ENCODE results near the gene EMD. TPM values are rescaled to one million over a fixed set of nuclear protein-coding genes. Genes with fewer than 3 reads are reported as not detected.
A peak's percentile ranks its signal among the peaks of the same experiment; 100 is the strongest.

Gene EMD
- total and polyA plus RNA-seq, 2 of the 13 experiments (the other 11 are each of a cell fraction or from before 2014, with no cell fraction given): 14.5 to 14.9 TPM

DNA sequence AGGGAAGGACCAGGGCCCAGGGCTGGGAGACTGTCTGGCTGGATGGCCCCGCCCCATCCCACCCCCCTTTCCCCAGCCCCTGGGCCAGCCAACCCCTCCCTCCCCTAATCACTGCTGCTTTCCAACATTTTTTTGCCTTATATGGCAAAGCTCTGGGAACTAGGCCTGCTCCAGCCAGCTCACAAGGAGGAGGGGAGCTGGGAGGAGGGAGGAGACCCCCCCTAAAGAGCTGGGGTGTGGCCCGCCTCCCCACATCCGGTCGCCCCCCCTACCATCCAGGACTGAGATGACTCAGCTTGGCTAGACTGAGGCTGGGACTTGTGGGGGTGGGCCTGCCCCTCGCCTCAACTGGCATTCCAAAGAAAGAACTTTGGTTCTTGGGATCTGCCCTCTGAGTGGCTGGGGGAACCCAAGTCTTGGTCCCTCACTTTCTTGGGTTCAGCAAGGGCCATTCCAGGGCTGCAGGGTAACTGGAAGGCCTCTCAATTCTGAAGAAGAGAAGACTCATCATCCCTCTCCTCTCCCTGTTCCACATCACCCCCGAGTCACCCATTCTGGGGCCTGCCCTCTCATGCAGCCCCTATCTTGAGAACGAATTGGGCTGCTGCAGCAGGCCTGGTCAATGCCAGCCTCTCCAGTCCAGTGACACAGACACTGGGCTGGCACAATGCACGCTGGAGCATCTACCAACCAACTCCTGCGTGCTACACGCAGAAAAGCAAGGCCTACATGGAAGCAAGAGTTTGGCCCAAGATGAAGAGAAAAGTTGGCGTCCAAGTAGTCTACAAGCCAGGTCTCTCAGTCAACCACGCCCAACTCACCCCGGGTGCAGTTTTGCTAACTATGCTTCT, 9.4 kb upstream of the EMD start (continued):
- TF ChIP-seq, protein P1, sequence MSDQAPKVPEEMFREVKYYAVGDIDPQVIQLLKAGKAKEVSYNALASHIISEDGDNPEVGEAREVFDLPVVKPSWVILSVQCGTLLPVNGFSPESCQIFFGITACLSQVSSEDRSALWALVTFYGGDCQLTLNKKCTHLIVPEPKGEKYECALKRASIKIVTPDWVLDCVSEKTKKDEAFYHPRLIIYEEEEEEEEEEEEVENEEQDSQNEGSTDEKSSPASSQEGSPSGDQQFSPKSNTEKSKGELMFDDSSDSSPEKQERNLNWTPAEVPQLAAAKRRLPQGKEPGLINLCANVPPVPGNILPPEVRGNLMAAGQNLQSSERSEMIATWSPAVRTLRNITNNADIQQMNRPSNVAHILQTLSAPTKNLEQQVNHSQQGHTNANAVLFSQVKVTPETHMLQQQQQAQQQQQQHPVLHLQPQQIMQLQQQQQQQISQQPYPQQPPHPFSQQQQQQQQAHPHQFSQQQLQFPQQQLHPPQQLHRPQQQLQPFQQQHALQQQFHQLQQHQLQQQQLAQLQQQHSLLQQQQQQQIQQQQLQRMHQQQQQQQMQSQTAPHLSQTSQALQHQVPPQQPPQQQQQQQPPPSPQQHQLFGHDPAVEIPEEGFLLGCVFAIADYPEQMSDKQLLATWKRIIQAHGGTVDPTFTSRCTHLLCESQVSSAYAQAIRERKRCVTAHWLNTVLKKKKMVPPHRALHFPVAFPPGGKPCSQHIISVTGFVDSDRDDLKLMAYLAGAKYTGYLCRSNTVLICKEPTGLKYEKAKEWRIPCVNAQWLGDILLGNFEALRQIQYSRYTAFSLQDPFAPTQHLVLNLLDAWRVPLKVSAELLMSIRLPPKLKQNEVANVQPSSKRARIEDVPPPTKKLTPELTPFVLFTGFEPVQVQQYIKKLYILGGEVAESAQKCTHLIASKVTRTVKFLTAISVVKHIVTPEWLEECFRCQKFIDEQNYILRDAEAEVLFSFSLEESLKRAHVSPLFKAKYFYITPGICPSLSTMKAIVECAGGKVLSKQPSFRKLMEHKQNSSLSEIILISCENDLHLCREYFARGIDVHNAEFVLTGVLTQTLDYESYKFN (CRISPR knock-in tag; conservative IDR thresholded peaks at IDR 0.05): no peak
- no peak for TF ChIP-seq SIX1 (CRISPR knock-in tag; IDR thresholded peaks at IDR 0.05; ENCODE audit: borderline replicate concordance)
- TF ChIP-seq GABPA (IDR thresholded peaks at IDR 0.05; ENCODE audit: low read depth, low read length): no peak
- TF ChIP-seq GABPA (CRISPR knock-in tag; IDR thresholded peaks at IDR 0.05; ENCODE audit: low read depth): peak; percentile 84
- no peak for TF ChIP-seq ZNF205 (CRISPR knock-in tag; IDR thresholded peaks at IDR 0.05)
- peak; percentile 99 for TF ChIP-seq SRF (IDR thresholded peaks at IDR 0.05; ENCODE audit: low read depth, low read length)
- TF ChIP-seq GPN1 (CRISPR knock-in tag; IDR thresholded peaks at IDR 0.05; ENCODE audit: borderline replicate concordance): no peak
- TF ChIP-seq, protein P2, sequence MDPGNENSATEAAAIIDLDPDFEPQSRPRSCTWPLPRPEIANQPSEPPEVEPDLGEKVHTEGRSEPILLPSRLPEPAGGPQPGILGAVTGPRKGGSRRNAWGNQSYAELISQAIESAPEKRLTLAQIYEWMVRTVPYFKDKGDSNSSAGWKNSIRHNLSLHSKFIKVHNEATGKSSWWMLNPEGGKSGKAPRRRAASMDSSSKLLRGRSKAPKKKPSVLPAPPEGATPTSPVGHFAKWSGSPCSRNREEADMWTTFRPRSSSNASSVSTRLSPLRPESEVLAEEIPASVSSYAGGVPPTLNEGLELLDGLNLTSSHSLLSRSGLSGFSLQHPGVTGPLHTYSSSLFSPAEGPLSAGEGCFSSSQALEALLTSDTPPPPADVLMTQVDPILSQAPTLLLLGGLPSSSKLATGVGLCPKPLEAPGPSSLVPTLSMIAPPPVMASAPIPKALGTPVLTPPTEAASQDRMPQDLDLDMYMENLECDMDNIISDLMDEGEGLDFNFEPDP (CRISPR knock-in tag; conservative IDR thresholded peaks at IDR 0.05): no peak
- TF ChIP-seq, protein P3, sequence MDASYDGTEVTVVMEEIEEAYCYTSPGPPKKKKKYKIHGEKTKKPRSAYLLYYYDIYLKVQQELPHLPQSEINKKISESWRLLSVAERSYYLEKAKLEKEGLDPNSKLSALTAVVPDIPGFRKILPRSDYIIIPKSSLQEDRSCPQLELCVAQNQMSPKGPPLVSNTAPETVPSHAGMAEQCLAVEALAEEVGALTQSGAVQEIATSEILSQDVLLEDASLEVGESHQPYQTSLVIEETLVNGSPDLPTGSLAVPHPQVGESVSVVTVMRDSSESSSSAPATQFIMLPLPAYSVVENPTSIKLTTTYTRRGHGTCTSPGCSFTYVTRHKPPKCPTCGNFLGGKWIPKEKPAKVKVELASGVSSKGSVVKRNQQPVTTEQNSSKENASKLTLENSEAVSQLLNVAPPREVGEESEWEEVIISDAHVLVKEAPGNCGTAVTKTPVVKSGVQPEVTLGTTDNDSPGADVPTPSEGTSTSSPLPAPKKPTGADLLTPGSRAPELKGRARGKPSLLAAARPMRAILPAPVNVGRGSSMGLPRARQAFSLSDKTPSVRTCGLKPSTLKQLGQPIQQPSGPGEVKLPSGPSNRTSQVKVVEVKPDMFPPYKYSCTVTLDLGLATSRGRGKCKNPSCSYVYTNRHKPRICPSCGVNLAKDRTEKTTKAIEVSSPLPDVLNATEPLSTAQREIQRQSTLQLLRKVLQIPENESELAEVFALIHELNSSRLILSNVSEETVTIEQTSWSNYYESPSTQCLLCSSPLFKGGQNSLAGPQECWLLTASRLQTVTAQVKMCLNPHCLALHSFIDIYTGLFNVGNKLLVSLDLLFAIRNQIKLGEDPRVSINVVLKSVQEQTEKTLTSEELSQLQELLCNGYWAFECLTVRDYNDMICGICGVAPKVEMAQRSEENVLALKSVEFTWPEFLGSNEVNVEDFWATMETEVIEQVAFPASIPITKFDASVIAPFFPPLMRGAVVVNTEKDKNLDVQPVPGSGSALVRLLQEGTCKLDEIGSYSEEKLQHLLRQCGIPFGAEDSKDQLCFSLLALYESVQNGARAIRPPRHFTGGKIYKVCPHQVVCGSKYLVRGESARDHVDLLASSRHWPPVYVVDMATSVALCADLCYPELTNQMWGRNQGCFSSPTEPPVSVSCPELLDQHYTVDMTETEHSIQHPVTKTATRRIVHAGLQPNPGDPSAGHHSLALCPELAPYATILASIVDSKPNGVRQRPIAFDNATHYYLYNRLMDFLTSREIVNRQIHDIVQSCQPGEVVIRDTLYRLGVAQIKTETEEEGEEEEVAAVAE (CRISPR knock-in tag; IDR thresholded peaks at IDR 0.05; ENCODE audit: borderline replicate concordance): no peak
- no peak for TF ChIP-seq ZNF558 (CRISPR knock-in tag; IDR thresholded peaks at IDR 0.05; ENCODE audit: borderline replicate concordance)
- TF ChIP-seq YEATS4 (CRISPR knock-in tag; IDR thresholded peaks at IDR 0.05; ENCODE audit: borderline replicate concordance): no peak
- TF ChIP-seq, protein P4, sequence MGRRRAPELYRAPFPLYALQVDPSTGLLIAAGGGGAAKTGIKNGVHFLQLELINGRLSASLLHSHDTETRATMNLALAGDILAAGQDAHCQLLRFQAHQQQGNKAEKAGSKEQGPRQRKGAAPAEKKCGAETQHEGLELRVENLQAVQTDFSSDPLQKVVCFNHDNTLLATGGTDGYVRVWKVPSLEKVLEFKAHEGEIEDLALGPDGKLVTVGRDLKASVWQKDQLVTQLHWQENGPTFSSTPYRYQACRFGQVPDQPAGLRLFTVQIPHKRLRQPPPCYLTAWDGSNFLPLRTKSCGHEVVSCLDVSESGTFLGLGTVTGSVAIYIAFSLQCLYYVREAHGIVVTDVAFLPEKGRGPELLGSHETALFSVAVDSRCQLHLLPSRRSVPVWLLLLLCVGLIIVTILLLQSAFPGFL (CRISPR knock-in tag; IDR thresholded peaks at IDR 0.05): no peak
- no peak for TF ChIP-seq KLF6 (CRISPR knock-in tag; IDR thresholded peaks at IDR 0.05)
- no peak for TF ChIP-seq SRY (CRISPR knock-in tag; IDR thresholded peaks at IDR 0.05)
- TF ChIP-seq ISX (CRISPR knock-in tag; conservative IDR thresholded peaks at IDR 0.05): no peak
- TF ChIP-seq ZNF878 (CRISPR knock-in tag; IDR thresholded peaks at IDR 0.05): no peak
